Trophoblast cell (in vitro differentiated cells and primary cell): ENCODE data around the gene C11orf58.

Experiments
- DNase-seq, 2 donors: peaks; one replicate each; pipeline ENCODE4 v3.0.0-alpha.2; 2016
- H2AFZ ChIP-seq: 2 replicates; pipeline ENCODE4 v1.6.1; 2013; ENCODE audit warnings: low read length, moderate library complexity, mild to moderate bottlenecking; ENCODE audit not compliant: insufficient read depth, poor library complexity
- H2AK5ac ChIP-seq: 2 replicates; pipeline ENCODE4 v1.6.1; 2013; ENCODE audit warnings: mild to moderate bottlenecking, low read length
- H2BK120ac ChIP-seq: 2 replicates; pipeline ENCODE4 v1.6.1; 2013; ENCODE audit warnings: low read length, mild to moderate bottlenecking, moderate library complexity; ENCODE audit not compliant: insufficient read depth, poor library complexity
- H2BK12ac ChIP-seq: 2 replicates; pipeline ENCODE4 v1.6.1; 2013; ENCODE audit warnings: mild to moderate bottlenecking, low read length, moderate library complexity
- H2BK5ac ChIP-seq: 2 replicates; pipeline ENCODE4 v1.6.1; 2013; ENCODE audit warnings: low read length, low read depth, moderate library complexity, mild to moderate bottlenecking; ENCODE audit not compliant: poor library complexity
- H3K14ac ChIP-seq: 2 replicates; pipeline ENCODE4 v1.6.1; 2013; ENCODE audit warnings: mild to moderate bottlenecking, low read length
- H3K18ac ChIP-seq: 2 replicates; pipeline ENCODE4 v1.6.1; 2013; ENCODE audit warnings: mild to moderate bottlenecking, low read length
- H3K23ac ChIP-seq: 2 replicates; pipeline ENCODE4 v1.6.1; 2013; ENCODE audit warnings: low read length
- H3K27ac ChIP-seq: 2 replicates; pipeline ENCODE4 v1.5.1; 2013; ENCODE audit warnings: low read depth, mild to moderate bottlenecking, inconsistent platforms, low read length, moderate library complexity
- H3K27me3 ChIP-seq: 2 replicates; pipeline ENCODE4 v1.6.1; 2013; ENCODE audit warnings: inconsistent platforms, mild to moderate bottlenecking, low read length, moderate library complexity; ENCODE audit not compliant: insufficient read depth
- H3K36me3 ChIP-seq, 2 experiments: 1 replicate in 1 of 2; 2 replicates in 1 of 2; pipeline ENCODE4 v1.6.1; 2013; ENCODE audit warnings: low read length in 2 of 2, mild to moderate bottlenecking in 2 of 2, moderate library complexity in 1 of 2; ENCODE audit not compliant: insufficient read depth in 2 of 2, control insufficient read depth in 1 of 2
- H3K4ac ChIP-seq: 2 replicates; pipeline ENCODE4 v1.6.1; 2013; ENCODE audit warnings: low read depth, mild to moderate bottlenecking, low read length, moderate library complexity
- H3K4me1 ChIP-seq, 2 experiments: 1 replicate in 1 of 2; 2 replicates in 1 of 2; pipeline ENCODE4 v1.6.1; 2013; ENCODE audit warnings: low read length in 2 of 2, mild to moderate bottlenecking in 2 of 2, moderate library complexity in 1 of 2; ENCODE audit not compliant: insufficient read depth in 2 of 2, control insufficient read depth in 1 of 2
- H3K4me2 ChIP-seq: 2 replicates; pipeline ENCODE4 v1.6.1; 2013; ENCODE audit warnings: inconsistent platforms, mild to moderate bottlenecking, low read length, moderate library complexity
- H3K4me3 ChIP-seq: 2 replicates; pipeline ENCODE4 v1.5.1; 2013; ENCODE audit warnings: mild to moderate bottlenecking, low read depth, low read length, inconsistent platforms
- H3K79me1 ChIP-seq: one replicate; pipeline ENCODE4 v1.6.1; 2013; ENCODE audit warnings: low read length
- H3K79me2 ChIP-seq: 2 replicates; pipeline ENCODE4 v1.6.1; 2013; ENCODE audit warnings: low read length, mild to moderate bottlenecking; ENCODE audit not compliant: control insufficient read depth, insufficient read depth, poor library complexity
- H3K9ac ChIP-seq: 2 replicates; pipeline ENCODE4 v1.6.1; 2013; ENCODE audit warnings: mild to moderate bottlenecking, low read length
- H3K9me3 ChIP-seq: 2 replicates; pipeline ENCODE4 v1.6.1; 2013; ENCODE audit warnings: low read depth, mild to moderate bottlenecking, control low read depth, inconsistent platforms, low read length; ENCODE audit not compliant: insufficient read depth
- H4K12ac ChIP-seq: 2 replicates; pipeline ENCODE4 v1.6.1; 2013; ENCODE audit warnings: low read depth, mild to moderate bottlenecking, low read length, moderate library complexity
- H4K8ac ChIP-seq: 2 replicates; pipeline ENCODE4 v1.6.1; 2013; ENCODE audit warnings: low read depth, mild to moderate bottlenecking, low read length, moderate library complexity
- H4K91ac ChIP-seq: one replicate; pipeline ENCODE4 v1.6.1; 2013; ENCODE audit warnings: low read depth, mild to moderate bottlenecking, low read length, moderate library complexity
- WGBS: extraction: QIAGEN DNeasy Blood & Tissue Kit; methylation state at CpG from one replicate; pipeline ENCODE4 v1.1.7; 2013; ENCODE audit warnings: missing lambda C conversion rate; ENCODE audit not compliant: insufficient read length, insufficient coverage; ENCODE audit errors: extremely low coverage; 5-methylcytosine and 5-hydroxymethylcytosine counted together

The C11orf58 gene

GRCh38 chr11:16767957-16768356 is 29.5 kb downstream of the C11orf58 start:
- WGBS: no CpG with 5 or more reads among the region's 4 CpGs
- Histone ChIP-seq H2AK5ac (no peak overlapping the region), H3K27ac (no peak overlapping the region), H3K36me3 (peaks cover 3 to 10% of the 10 kb centered on the region in 2 experiments), H3K9ac (no peak overlapping the region), H3K79me1 (no peaks in the 10 kb centered on the region), H4K8ac (no peak overlapping the region), H3K4ac (no peak overlapping the region), H2BK120ac (no peak overlapping the region), H2AFZ (no peak overlapping the region), H2BK5ac (no peak overlapping the region), H3K4me1 (no peaks in the 10 kb centered on the region), H3K18ac (no peak overlapping the region), H4K91ac (no peak overlapping the region), H3K14ac (no peak overlapping the region), H4K12ac (no peak overlapping the region), H2BK12ac (no peak overlapping the region), H3K9me3 (no peaks in the 10 kb centered on the region), H3K4me3 (no peak overlapping the region), H3K79me2 (no peaks in the 10 kb centered on the region), H3K23ac (no peak overlapping the region), H3K4me2 (no peak overlapping the region), H3K27me3 (no peaks in the 10 kb centered on the region)
- no peak for DNase-seq

- no peak overlapping the region for H4K12ac ChIP-seq
- no peak for DNase-seq
- H3K9me3 ChIP-seq: no peaks in the 10 kb centered on the region
- H2AK5ac ChIP-seq: no peak overlapping the region
- no peak overlapping the region for H2BK120ac ChIP-seq
- H3K36me3 ChIP-seq: peaks cover 3 to 16% of the 10 kb centered on the region in 2 experiments
- no peak overlapping the region for H3K9ac ChIP-seq
- H3K4me3 ChIP-seq: no peak overlapping the region
- H3K4ac ChIP-seq: no peak overlapping the region
- no peak overlapping the region for H2AFZ ChIP-seq
- H4K91ac ChIP-seq: no peak overlapping the region
- no peaks in the 10 kb centered on the region for H3K27me3 ChIP-seq
- H3K79me1 ChIP-seq: no peaks in the 10 kb centered on the region
- no peak overlapping the region for H3K23ac ChIP-seq
- H3K18ac ChIP-seq: no peak overlapping the region
- WGBS: no CpG with 5 or more reads among the region's 4 CpGs
- no peak overlapping the region for H3K14ac ChIP-seq
- no peak overlapping the region for H4K8ac ChIP-seq
- no peak overlapping the region for H3K4me2 ChIP-seq
- H3K27ac ChIP-seq: no peak overlapping the region
- no peaks in the 10 kb centered on the region for H3K79me2 ChIP-seq
- H2BK5ac ChIP-seq: no peak overlapping the region
- H3K4me1 ChIP-seq: no peaks in the 10 kb centered on the region
- no peak overlapping the region for H2BK12ac ChIP-seq
Observed at GRCh38 chr11:16769386-16769785, 30.9 kb downstream of the C11orf58 start.

DNA sequence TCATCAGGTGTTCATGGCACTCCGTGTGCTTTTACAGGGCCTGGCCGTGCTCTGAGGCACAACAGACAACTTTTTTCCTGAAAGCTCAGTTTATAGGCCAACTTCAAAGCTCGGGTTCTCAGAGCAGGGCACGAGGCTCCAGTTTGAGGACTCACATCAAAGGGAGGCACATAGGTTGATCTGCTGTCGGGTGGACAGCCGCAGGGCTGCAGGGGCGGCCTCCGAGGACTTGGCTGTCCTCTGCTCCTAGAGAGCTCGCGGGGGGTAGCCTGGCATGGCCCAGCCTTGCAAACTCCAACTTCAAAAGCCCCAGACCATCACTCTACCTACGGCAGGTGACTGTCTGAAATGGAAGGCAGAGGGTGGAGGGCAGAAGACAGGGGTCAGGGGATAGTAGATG is 31.6 kb downstream of the C11orf58 start:
- Histone ChIP-seq H3K14ac (no peak overlapping the region), H3K18ac (no peak overlapping the region), H3K9me3 (no peaks in the 10 kb centered on the region), H3K9ac (no peak overlapping the region), H3K23ac (no peak overlapping the region), H2BK12ac (no peak overlapping the region), H4K91ac (no peak overlapping the region), H3K79me1 (no peaks in the 10 kb centered on the region), H3K79me2 (no peaks in the 10 kb centered on the region), H3K27ac (no peak overlapping the region), H4K12ac (no peak overlapping the region), H4K8ac (no peak overlapping the region), H3K4me2 (no peak overlapping the region), H2AK5ac (no peak overlapping the region), H3K4me3 (no peak overlapping the region), H3K27me3 (no peaks in the 10 kb centered on the region), H2BK120ac (no peak overlapping the region), H2AFZ (no peak overlapping the region), H3K4me1 (no peaks in the 10 kb centered on the region), H3K4ac (no peak overlapping the region), H2BK5ac (no peak overlapping the region), H3K36me3 (peaks cover 3 to 21% of the 10 kb centered on the region in 2 experiments)
- no CpG with 5 or more reads among the region's 11 CpGs for whole genome bisulfite sequencing
- DNase-seq: no peak

- peaks cover 7 to 26% of the 10 kb centered on the region in 2 experiments for H3K36me3 ChIP-seq
- no peak overlapping the region for H3K27ac ChIP-seq
- no peak overlapping the region for H3K4me3 ChIP-seq
Observed at GRCh38 chr11:16771350-16772140, 33.1 kb downstream of the C11orf58 start.

More at GRCh38 chr11:16771350-16772140, 33.1 kb downstream of the C11orf58 start:
- H4K12ac ChIP-seq: no peak overlapping the region
- H2AK5ac ChIP-seq: no peak overlapping the region
- H2AFZ ChIP-seq: no peak overlapping the region
- no peak overlapping the region for H4K8ac ChIP-seq
- H3K4me1 ChIP-seq: no peaks in the 10 kb centered on the region
- H3K4ac ChIP-seq: no peak overlapping the region
- no peak overlapping the region for H3K9ac ChIP-seq
- H4K91ac ChIP-seq: no peak overlapping the region
- no peak overlapping the region for H3K14ac ChIP-seq
- H2BK12ac ChIP-seq: no peak overlapping the region
- H3K27me3 ChIP-seq: no peaks in the 10 kb centered on the region
- H2BK5ac ChIP-seq: no peak overlapping the region
- no peak overlapping the region for H3K23ac ChIP-seq
- H2BK120ac ChIP-seq: no peak overlapping the region
- no peaks in the 10 kb centered on the region for H3K79me1 ChIP-seq
- H3K18ac ChIP-seq: no peak overlapping the region
- H3K9me3 ChIP-seq: no peaks in the 10 kb centered on the region
- DNase-seq: no peak
- H3K4me2 ChIP-seq: no peak overlapping the region
- no peaks in the 10 kb centered on the region for H3K79me2 ChIP-seq
- WGBS: no CpG with 5 or more reads among the region's 12 CpGs
